ENCODE results near the gene FAT1.

The FAT1 gene

GRCh38 chr4:186680641-186681040, 43.0 kb downstream of the FAT1 start:
- POLR2A ChIA-PET (ENCODE audit: low non-redundant PET) = no interaction called here
- TF ChIP-seq CTCF (conservative IDR thresholded peaks at IDR 0.05; ENCODE audit: low read depth) = no peak

GRCh38 chr4:186676531-186677161, 47.0 kb downstream of the FAT1 start:
- peak; percentile 31 for DNase-seq (ENCODE audit: low spot score)
- POLR2A ChIA-PET (ENCODE audit: low non-redundant PET) = no interaction called here

More at GRCh38 chr4:186680641-186681040, 43.0 kb downstream of the FAT1 start:
- DNase-seq (ENCODE audit: low spot score) = no peak
- CTCF ChIA-PET = no interaction called here
- no peak overlapping the region for H3K27ac ChIP-seq

GRCh38 chr4:186669735-186670134, 53.9 kb downstream of the FAT1 start:
- ChIA-PET POLR2A (ENCODE audit: low non-redundant PET) (no interaction called here), CTCF (interaction anchor here (0.5 to 1.2 kb wide), 3 partner anchors 27 to 220 kb away, joined by 3 read pairs; no protein-coding TSS in a partner anchor)
- DNase-seq (ENCODE audit: low spot score) = no peak
- H3K27ac ChIP-seq = no peak overlapping the region
- TF ChIP-seq CTCF (conservative IDR thresholded peaks at IDR 0.05; ENCODE audit: low read depth) = no peak; the same call in 1 of the 2 replicates

More at GRCh38 chr4:186676531-186677161, 47.0 kb downstream of the FAT1 start:
- CTCF ChIA-PET = interaction anchor here (0.6 kb wide), 1 partner anchor 452 kb away, joined by 4 read pairs; no protein-coding TSS in a partner anchor
- no peak for TF ChIP-seq CTCF (conservative IDR thresholded peaks at IDR 0.05; ENCODE audit: low read depth)
- H3K27ac ChIP-seq = no peak overlapping the region

GRCh38 chr4:186669159-186669731, 54.4 kb downstream of the FAT1 start:
- DNase-seq (ENCODE audit: low spot score) = peak; percentile 24
- peak; percentile 63 for TF ChIP-seq CTCF (conservative IDR thresholded peaks at IDR 0.05; ENCODE audit: low read depth)

GRCh38 chr4:186666750-186667149, 56.9 kb downstream of the FAT1 start:
- no peak for TF ChIP-seq CTCF (conservative IDR thresholded peaks at IDR 0.05; ENCODE audit: low read depth)
- POLR2A ChIA-PET (ENCODE audit: low non-redundant PET) = no interaction called here
- CTCF ChIA-PET = interaction anchor here (0.5 kb wide), 1 partner anchor 837 kb away, joined by 4 read pairs; no protein-coding TSS in a partner anchor
- H3K27ac ChIP-seq = no peak overlapping the region
- DNase-seq (ENCODE audit: low spot score) = peak; percentile 22

More at GRCh38 chr4:186669159-186669731, 54.4 kb downstream of the FAT1 start:
- peak overlapping the region; percentile 76 for H3K27ac ChIP-seq
- POLR2A ChIA-PET (ENCODE audit: low non-redundant PET) = no interaction called here
- CTCF ChIA-PET = interaction anchor here (0.5 to 1.2 kb wide), 3 partner anchors 27 to 221 kb away, joined by 3 read pairs; no protein-coding TSS in a partner anchor

- TF ChIP-seq CTCF (conservative IDR thresholded peaks at IDR 0.05; ENCODE audit: low read depth) = no peak
- DNase-seq (ENCODE audit: low spot score) = no peak
- CTCF ChIA-PET = interaction anchor here (0.5 to 0.6 kb wide), 2 partner anchors 219 to 838 kb away, joined by 4 to 5 read pairs; no protein-coding TSS in a partner anchor
- POLR2A ChIA-PET (ENCODE audit: low non-redundant PET) = no interaction called here
- no peak overlapping the region for H3K27ac ChIP-seq
These were observed 57.4 kb downstream of the FAT1 start for GRCh38 chr4:186666252-186666651.

Data from RWPE1 (cell line).